Bone marrow (tissue), 2 donors: ENCODE measurements around the gene COL9A2.

Experiments used
- DNase-seq, 2 donors: peaks; one replicate each; lab custom pipeline; 2025; lab: John Stamatoyannopoulos, UW

Gene COL9A2

DNA sequence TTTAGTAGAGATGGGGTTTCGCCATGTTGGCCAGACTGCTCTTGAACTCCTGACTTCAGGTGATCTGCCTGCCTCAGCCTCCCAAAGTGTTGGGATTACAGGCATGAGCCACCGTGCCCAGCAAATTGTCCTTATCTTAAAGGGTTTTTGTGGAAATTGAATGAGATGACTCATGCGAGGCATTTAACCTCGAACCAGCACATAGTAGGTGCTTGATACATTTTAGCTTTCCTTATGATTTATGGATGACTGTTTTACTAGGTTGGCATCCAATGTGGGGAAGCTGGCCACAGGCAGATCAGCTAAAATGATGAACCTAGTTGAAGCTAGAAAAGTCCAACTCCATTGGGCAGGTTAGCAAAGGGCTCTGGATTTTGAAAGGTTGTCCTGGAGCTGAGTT lies 1.4 kb upstream of the COL9A2 start:
- DNase-seq, result no peak

DNA sequence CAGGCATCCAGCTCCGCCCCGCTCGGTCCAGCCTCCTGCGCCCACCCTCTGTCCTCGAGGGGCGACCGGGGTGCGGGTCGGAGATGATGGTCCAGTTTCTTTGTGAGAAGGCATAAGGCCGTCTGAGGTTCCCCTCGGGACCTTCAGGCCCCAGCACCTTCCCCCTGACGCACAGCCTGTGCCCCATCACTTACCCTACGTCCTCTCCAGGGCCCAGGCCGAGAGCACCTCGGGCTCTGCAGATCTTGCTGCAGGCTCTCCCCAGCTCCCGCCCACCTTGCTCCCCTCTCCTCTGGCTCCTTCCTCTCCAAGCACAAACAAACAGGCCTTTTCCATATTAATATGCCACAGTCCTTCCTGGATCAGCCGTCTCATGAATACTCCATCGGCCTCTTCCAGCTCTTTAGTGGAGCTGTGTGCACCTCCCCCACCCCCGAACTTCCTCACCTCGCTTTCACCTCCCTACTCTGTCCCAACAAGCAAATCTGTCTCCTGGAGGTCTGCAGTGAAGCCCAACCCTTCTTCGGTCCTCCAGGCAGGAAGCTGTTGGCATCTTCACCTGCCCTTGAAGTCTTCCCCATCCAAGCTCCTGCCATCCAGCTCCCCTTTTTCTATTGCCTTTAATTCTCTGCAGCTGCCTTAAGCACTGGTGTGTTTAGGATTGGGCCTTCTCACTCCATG lies 448 bp upstream of the COL9A2 start:
- no peak for DNase-seq

DNA sequence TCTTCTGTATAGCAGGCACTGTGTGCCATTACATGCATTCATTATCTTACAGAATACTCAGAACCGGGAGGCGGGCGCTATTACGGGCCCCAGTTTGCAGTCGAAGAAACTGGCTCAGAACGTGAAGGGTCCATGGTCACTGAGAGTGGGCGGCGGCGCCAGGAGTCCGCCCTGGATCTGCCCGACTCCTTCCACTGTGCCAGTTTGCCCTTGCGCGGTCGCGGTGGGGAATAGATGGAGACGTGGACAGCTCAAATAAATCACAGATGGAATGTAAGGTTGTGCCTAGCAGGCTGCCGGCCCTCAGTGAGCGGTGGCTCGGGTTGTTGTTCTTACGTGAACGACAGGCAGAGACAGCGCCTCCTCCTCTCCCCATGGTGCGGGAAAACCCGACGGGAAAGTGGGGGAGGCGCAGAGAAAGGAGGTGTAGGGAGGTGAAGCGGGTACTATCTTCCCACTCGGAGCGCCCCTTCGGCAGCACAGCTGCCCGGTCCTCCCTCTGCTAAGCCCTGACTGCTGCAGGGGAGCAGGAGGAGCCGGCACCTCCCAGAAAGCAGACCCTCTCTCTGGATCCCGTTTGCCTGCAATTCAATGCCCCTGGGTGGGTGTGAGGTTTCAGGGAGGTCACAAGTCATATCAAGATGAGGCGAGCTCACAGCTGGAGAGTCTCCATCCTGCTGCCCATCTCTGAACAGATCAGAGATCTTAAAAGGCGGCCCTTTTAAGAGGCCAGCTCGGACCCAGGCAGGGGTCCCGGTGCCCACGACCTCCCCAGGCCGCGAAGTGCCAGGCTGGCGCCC lies 1.1 kb downstream of the COL9A2 start:
- DNase-seq, result no peak

DNA sequence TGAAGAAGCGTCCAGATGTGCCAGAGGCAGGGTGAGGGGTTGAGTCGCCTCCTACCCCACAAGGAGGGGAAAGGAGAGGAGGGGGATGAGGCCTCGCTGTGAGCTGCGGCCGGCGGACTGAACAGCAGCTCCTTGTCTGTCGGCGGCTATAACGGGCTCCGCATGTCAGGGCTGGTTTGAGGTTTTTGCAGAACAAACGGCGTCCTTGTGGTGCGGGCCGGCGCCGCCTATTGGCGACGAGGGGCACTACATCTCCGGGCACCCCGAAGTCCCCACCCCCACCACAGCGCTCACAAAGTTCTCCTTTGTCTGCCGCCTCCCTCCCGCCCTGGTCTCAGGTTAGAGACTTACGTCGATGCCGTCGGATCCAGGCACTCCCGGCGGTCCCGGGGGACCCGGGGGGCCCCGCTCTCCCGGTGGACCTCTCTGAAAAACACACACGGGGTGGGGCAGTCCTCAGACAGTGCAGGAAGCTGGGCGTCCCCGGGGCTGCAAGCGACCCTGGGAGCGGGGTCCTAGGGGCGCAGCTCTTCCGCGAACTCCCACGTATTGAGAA lies 1.8 kb downstream of the COL9A2 start:
- DNase-seq, result peak; percentile 59 to 73

DNA sequence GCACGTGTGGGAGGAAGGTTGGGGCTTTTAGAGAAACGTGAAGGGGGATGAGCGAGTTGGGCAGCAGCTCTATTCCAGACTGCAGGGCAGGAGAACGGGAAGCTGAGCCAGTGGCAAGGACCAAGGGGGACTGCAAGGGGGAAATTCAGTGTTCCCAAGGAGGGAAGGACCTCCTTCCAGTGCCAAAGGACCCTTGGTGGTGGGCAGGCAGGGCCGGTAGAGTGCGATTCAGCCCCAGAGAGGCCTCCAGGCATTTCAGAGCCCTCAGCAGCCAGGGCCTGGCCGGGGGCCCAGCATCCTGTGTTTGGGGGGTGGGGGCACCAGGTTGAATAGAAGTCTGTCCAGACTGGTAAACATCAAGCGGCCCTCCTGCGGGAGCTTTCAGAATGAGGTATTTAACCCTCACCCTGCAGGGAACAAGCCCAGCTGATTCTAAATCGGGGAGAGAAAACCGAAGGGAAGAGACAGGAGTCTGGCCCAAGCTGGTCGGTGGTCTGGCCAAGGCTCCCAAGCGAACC lies 2.3 kb downstream of the COL9A2 start:
- no peak for DNase-seq

DNA sequence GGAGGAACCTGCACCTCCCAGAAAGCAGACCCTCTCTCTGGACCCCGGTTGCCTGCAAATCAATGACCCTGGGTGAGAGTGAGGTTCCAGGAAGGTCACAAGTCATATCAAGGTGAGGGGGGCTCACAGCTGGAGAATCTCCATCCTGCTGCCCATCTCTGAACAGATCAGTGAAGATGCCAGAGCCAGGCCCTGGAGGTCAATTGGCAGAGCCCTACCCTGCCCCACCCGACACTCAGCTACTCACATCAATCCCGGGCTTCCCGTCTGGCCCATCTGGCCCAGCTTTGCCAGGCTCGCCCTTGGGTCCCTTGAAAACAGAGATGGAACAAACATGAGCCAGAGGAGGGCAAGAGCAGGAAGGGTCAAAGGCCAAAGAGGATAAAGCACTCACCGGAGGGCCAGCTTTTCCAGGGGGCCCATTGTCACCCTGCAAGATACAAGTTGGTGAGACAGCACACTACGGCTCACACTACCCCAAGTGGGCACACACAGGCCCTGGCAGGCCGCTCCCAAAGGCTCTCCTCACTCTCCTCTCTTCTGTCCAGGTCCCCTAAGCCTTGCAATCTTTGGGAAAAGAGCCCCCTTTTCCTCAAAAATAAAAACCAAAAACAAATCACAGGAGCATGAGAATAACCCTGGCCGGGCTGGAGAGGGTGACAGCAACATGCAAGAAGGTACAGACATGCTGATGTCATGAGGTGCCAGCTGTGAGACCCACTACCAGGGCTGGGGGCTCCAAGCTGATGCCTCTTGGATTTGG lies 2.9 kb downstream of the COL9A2 start:
- no peak for DNase-seq

DNA sequence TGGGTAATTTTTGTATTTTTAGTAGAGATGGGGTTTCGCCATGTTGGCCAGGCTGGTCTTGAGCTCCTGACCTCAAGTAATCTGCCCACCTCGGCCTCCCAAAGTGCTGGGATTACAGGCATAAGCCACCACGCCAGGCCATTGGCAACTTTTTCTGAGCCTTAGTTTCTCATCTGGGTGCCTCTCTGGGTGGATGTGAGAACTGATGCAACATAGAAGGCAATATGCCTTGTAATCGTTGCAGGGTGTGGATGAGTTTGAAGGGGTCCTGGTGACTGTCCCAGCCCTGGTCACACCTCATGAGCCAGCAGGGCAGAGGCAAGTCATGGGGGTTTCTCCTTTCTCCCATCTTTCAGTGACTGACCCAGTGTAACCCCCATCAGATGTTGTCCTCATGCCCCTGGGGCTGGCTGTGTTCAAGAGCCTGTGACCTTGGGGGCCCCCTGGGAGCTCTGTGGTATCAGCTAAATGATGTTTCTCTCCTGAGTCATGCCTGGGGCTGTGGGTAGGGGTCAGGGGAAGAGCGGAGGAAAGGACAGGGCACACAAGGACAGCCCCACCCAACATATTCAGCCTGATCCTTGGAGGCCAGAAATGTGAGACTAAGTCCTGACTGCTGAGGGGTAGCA lies 3.6 kb downstream of the COL9A2 start:
- no peak for DNase-seq

DNA sequence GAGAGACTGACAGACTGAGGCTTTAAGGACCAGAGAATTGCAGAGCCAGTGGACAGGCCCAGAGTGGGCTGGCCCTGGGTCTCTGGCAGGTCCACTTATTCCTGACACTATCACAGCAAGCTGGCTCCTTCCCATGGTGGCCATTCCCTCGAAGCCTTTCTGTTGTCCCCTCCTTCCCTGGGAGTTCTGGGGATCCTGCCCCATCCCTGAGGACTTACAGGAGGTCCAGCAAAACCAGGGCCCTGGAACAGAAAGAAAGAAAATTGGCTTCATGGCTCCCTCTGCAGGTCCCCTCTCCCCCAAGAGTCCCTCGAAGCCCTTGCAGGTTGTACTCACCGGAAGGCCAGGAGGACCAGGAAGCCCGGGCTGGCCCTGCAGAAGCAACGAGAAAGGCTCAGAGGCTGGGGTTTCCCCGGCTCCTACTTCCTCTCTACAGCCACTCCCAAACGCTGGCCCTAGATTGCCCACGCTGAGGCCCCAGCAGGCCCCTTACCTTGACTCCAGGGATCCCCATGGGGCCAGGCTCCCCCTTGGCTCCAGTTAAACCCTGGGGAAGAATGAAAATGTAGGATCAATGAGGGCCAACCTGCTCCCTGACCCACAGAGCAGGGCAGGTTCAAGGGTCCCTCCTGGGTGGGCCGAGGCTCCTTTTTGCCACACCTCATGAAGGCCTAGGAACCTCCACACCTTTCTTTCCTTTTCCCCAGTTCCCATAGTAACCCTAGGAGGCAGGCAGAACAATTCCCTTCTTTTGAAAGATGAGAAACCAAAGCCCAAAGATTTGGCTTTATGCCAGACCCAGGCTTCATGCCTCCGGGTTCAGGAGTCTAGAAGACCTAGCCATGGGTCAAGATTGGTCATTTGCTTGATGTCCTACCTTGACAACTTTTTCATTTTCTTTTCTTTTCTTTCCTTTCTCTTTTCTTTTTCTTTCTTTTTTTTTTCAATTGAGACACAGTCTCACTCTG lies 4.6 kb downstream of the COL9A2 start:
- peak in 1 of 2 donors; percentile 41 for DNase-seq

DNA sequence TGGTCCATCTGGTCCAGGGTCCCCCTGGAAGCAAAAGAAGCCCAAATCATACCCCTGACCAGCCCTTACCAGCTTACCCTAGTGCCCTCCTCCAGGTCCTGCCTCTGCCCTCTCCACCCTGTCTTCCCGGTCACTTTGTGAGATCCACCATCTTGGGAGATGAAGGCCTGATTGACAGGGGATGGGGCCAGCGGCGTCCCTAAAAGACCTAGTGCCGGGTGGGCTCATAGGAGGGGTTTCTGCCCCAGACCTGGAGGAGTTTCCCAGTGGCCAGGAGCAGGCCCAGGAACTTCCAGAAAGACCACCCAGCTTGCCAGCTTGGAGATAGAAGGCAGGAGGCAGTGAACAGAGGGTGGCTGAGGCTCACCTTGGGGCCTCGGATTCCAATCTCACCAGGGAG lies 5.4 kb downstream of the COL9A2 start:
- no peak for DNase-seq

DNA sequence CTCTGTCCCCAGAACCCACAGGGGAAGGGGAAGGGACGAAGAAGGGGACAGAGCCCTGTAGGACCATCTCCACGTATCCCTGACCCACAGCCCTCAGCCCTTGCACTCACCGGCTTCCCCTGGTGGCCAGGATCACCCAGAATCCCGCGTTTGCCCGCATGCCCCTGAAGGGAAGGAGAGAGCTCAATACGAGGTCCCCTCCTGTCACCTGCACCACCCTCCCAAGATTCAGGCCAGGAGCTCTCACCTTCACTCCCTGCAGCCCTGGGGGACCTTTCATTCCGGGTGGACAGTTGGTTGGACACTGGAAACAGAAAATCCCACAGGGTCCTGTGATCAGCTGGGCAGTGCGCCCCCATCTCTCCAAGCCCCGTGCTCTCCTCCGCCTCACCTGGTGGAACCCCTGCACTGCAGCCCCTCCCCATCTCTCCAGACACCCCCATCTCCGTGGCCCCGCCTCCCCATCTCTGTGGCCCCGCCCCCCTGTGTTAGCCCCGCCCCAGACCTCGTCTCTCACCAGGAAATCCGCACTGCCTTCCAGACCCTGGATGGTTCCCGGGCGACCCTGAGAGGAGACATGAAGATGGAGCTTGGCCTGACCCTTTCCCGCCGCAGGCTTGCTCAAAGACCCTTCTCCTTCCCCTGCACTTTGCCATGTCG lies 6.0 kb downstream of the COL9A2 start:
- DNase-seq, result no peak

DNA sequence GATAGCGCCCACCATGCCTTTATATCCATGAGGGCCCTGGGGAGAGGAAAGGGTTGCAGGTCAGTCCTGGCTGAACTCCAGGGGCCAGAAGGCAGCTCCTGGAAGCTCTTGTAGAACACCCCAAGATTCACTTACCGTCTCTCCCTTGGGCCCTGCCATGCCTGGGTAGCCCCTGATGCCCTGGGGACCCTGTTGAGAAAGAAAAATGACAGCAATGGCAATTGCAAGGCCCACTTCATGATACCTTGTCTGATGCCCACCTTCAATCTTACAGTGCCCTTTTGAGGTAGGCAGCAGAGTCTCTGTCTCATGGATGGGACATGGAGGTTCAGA lies 7.0 kb downstream of the COL9A2 start:
- DNase-seq, result no peak

DNA sequence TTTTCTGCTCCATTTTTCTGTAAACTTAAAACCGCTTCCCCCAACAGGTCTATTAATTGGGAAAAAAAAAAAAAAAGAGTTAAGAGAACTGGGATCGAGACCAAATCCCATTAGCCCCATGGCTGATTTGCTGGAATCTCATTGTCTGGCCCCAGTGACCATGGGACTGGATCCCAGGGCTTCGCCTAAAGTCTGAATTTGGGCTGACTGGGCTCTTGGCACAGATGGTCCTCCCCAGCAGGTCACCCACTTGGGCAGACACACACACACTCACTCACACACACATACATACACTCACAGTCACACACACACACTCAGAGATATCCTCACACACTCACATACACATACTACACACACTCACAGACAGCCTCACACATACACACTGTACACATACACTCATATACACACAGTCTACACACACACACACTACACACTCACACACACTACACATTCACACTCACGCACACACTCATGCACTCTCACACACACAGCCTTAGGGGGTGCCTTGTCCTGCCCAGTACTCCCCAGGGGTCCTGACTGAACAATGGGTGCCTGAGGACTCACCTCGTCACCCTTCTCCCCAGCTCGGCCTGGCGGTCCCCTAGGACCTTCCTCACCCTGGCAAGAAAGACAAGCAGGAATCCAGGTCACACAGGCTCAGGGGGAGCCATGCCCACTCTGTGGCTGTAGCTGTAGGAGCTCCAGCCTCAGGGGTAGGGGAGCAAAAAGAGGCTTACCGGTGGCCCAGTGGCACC lies 7.5 kb downstream of the COL9A2 start:
- no peak for DNase-seq

DNA sequence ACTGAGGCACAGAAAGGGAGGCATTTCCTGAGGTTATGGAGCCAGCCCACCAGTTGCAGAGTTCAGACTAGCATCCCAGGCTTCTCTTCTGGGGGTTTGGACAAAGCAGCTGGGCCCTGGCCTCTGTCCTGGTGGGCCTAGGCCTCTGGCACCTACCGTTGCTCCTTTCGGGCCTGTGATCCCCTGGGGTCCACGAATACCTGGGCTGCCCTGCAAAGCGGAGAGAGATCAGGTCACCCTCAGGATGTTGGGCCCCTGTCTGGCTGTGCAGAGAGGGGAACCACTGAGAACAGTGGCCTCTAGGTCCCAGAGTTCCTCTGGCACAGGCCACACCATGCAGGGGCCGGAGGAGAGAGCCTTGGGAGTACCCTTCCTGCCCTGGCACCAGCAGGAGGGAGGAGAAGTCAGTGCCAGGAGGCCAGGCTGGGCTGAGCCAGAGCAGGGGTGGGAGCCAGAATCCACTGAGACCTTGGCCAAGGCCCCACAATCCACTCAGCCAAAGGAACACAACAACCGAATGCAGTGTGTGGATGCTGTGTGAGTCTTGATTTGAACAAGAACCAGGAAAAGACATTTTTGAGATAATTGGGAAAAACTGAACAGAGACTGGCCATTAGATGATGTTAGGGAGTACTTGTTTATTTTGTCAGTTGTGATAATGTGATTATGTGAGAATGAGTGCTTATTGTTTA lies 8.9 kb downstream of the COL9A2 start:
- DNase-seq, result no peak

DNA sequence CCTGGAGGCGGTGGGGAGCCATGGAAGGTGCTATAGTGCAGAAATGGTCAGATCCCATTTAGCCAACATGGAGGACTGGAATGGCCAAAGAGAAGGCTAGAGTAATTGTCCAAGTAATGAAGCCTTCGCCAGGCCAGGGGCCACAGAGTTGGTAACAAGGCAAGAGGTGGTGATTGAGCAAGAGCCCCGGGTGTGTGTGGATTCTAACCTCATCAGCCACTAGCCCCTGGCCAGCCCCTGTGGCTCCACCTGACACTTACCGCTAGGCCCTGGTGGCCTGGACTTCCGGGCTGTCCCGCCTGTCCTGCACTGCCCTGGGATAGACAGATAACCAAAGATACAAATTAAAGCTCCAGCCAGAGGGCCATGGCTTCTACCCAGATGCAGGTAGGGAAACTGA lies 9.9 kb downstream of the COL9A2 start:
- DNase-seq, result no peak

DNA sequence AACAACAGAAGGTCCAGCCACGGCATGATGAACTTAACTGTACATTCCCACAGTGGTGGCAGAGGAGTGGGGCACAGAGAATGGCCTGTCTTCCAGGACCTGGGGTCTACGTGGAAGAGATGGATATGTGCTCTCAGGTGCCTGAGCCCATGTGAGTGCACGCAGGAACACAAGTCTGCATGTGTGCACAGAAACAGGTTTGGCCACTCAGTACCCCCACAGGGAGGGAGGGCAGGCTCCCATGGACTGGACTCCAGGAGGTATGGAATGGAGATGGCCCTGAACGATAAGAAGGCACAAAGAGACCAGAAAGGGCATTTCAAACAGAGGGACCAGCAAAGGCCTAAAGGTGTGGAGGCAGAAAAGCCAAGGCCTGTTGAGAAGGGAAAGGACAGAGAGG lies 10.8 kb downstream of the COL9A2 start:
- DNase-seq, result no peak

DNA sequence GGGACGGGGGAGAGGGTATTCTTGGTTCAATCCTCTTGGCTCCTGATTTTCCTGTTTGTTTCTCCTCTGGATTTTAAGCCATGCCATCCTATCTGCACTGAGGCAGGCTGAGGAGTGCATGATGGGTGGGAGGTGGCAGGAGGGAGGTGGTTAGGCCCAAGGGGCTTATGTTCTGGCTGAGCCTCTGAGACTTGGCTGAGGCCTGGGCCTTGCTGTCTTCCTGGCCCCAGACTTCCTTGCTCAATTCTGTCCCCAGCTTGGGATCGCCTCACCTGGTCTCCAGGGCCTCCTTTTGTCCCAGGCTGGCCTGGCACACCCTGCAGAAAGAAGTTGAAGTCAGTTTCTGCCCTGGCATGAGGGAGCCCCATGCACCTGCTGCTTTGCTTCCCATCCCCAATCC lies 11.2 kb downstream of the COL9A2 start:
- no peak for DNase-seq

DNA sequence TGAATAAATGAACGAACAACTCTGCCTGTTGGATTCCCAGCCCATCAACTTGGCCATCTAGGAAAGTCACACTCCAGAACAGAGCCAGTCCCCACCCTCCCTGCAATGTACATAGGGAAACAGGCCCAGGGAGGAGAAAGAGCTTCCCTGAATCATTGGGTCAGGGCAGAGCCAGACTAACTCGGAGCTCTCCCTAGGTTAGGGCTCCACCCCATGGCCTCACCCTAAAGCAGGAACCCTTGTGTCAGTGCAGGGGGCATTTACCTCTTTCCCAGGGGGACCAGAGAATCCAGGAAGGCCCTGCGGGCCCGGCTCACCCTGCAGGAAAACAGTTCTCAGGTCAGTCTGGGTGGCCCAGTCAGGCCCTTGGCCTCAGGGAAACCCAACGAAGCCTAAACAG lies 11.6 kb downstream of the COL9A2 start:
- no peak for DNase-seq

DNA sequence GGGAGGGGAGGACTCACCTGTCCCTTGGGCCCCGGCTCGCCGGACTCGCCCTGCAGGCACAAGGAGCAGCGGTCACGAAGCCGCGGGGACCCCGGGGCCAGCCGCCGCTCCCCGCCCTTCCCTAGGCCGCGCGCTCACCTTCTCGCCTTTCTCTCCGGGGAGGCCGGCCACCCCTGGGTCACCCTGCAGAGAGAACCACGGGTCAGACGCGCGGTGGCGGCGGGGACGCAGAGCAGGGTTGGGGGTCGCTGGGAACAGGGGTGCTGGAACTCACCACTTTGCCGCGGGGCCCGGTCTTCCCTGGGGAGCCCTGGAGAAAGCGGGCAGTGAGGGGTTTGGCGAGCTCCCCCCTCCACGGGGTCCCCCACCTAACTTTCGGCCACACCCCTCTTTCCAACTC lies 13.3 kb downstream of the COL9A2 start:
- no peak for DNase-seq
